Neural cell (in vitro differentiated cells): ENCODE data around the gene PPAT. TPM values are rescaled to one million over a fixed set of nuclear protein-coding genes. Genes with fewer than 3 reads are reported as not detected.

ENCODE experiments used
- H2AFZ ChIP-seq: fragments of 200-600, 300-800 bp; sonication (generic), shearing (Covaris generic); 2 replicates; pipeline ENCODE4 v1.6.0; 2014; ENCODE audit warnings: low read depth, mild to moderate bottlenecking, antibody characterized with exemption, low read length, moderate library complexity
- H3F3A ChIP-seq: fragments of 200-600 bp; shearing (Covaris generic); 2 replicates; pipeline ENCODE4 v1.6.1; 2016; ENCODE audit warnings: mild to moderate bottlenecking, moderate library complexity, mixed read lengths, antibody characterized with exemption, low read length; ENCODE audit not compliant: insufficient read depth, poor library complexity, severe bottlenecking
- H3K27ac ChIP-seq: fragments of 200-600, 300-800 bp; sonication (generic), shearing (Covaris generic); 2 replicates; pipeline ENCODE4 v1.5.1; 2014; ENCODE audit warnings: mild to moderate bottlenecking, low read length, moderate library complexity
- H3K27me3 ChIP-seq: fragments of 300-800, 200-600 bp; sonication (generic), shearing (Covaris generic); 2 replicates; pipeline ENCODE4 v1.6.0; 2014; ENCODE audit warnings: mild to moderate bottlenecking, low read depth, low read length, moderate library complexity; ENCODE audit not compliant: insufficient read depth
- H3K36me3 ChIP-seq: fragments of 300-800, 200-600 bp; sonication (generic), shearing (Covaris generic); 2 replicates; pipeline ENCODE4 v1.5.1; 2014; ENCODE audit warnings: mild to moderate bottlenecking, antibody characterized with exemption, low read length, moderate library complexity; ENCODE audit not compliant: insufficient read depth
- H3K4me2 ChIP-seq: fragments of 300-800, 200-600 bp; sonication (generic), shearing (Covaris generic); 2 replicates; pipeline ENCODE4 v1.6.0; 2014; ENCODE audit warnings: mild to moderate bottlenecking, low read length
- H3K4me3 ChIP-seq: fragments of 300-800, 200-600 bp; sonication (generic), shearing (Covaris generic); 2 replicates; pipeline ENCODE4 v1.5.1; 2014; ENCODE audit warnings: mild to moderate bottlenecking, low read length, moderate library complexity
- H3K79me2 ChIP-seq: fragments of 200-600 bp; shearing (Covaris generic); replicated peaks from 2 replicates; pipeline ENCODE4 v1.6.0; 2014; ENCODE audit warnings: mild to moderate bottlenecking, low read length, moderate library complexity; ENCODE audit not compliant: insufficient read depth
- H3K9ac ChIP-seq: fragments of 300-800, 200-600 bp; sonication (generic), shearing (Covaris generic); 2 replicates; pipeline ENCODE4 v1.6.1; 2016; ENCODE audit warnings: mild to moderate bottlenecking, low read length, mixed read lengths
- H3K9me2 ChIP-seq: fragments of 200-600 bp; shearing (Covaris generic); 2 replicates; pipeline ENCODE4 v1.6.1; 2016; ENCODE audit warnings: mild to moderate bottlenecking, low read length, mixed read lengths; ENCODE audit not compliant: insufficient read depth
- H3K9me3 ChIP-seq: fragments of 200-600, 300-800 bp; sonication (generic), shearing (Covaris generic); 2 replicates; pipeline ENCODE4 v1.6.1; 2016; ENCODE audit warnings: mild to moderate bottlenecking, mixed run types, low read length, moderate library complexity, mixed read lengths
- H4K20me1 ChIP-seq: fragments of 200-600 bp; shearing (Covaris generic); 2 replicates; pipeline ENCODE4 v1.6.1; 2016; ENCODE audit warnings: mild to moderate bottlenecking, mixed run types; ENCODE audit not compliant: insufficient read depth
- CTCF ChIP-seq: fragments of 450-650 bp; IDR thresholded peaks from 2 replicates; pipeline ENCODE4 v1.5.1; 2014; ENCODE audit warnings: antibody characterized with exemption, mild to moderate bottlenecking, moderate library complexity; ENCODE audit not compliant: poor library complexity, severe bottlenecking
- EP300 ChIP-seq: fragments of 450-650 bp; conservative IDR thresholded peaks from 2 replicates; pipeline ENCODE4 v1.6.1; 2014; ENCODE audit warnings: antibody characterized with exemption, mild to moderate bottlenecking, moderate library complexity; ENCODE audit not compliant: poor library complexity, severe bottlenecking
- EZH2 ChIP-seq: fragments of 200-600, 300-800 bp; shearing (Covaris generic), sonication (generic); IDR thresholded peaks from 2 replicates; pipeline ENCODE4 v1.6.1; 2014; ENCODE audit warnings: antibody characterized with exemption, low read length, borderline replicate concordance, mild to moderate bottlenecking; ENCODE audit not compliant: insufficient read depth, poor library complexity, severe bottlenecking
- MXI1 ChIP-seq: fragments of 450-650 bp; conservative IDR thresholded peaks from 2 replicates; pipeline ENCODE4 v1.6.1; 2014; ENCODE audit warnings: antibody characterized with exemption, mild to moderate bottlenecking; ENCODE audit not compliant: poor library complexity, severe bottlenecking
- POLR2AphosphoS5 ChIP-seq: IDR thresholded peaks from 2 replicates; pipeline ENCODE4 v1.6.1; 2012
- RAD21 ChIP-seq: fragments of 450-650 bp; conservative IDR thresholded peaks from 2 replicates; pipeline ENCODE4 v1.6.1; 2014; ENCODE audit warnings: antibody characterized with exemption, mild to moderate bottlenecking, moderate library complexity
- REST ChIP-seq: IDR thresholded peaks from 2 replicates; pipeline ENCODE4 v1.6.1; 2012; ENCODE audit warnings: borderline replicate concordance
- SMC3 ChIP-seq: fragments of 450-650 bp; conservative IDR thresholded peaks from 2 replicates; pipeline ENCODE4 v1.6.1; 2014; ENCODE audit warnings: antibody characterized with exemption, mild to moderate bottlenecking, moderate library complexity; ENCODE audit not compliant: poor library complexity
- TAF1 ChIP-seq: IDR thresholded peaks from 2 replicates; pipeline ENCODE4 v1.6.1; 2012; ENCODE audit warnings: low read depth
- polyA plus RNA-seq: library from polyadenylated mRNA; depleted of rRNA; stranded (reverse); fragments of >200 nt; gene quantifications from 2 replicates; pipeline ENCODE4 v1.2.3, GENCODE V29; 2014

The PPAT gene
- polyA plus RNA-seq, 1 donor from 2014 or later: 22.5 TPM

- no peak overlapping the region for H3K9ac ChIP-seq
- H3F3A ChIP-seq: no peaks in the 10 kb centered on the region
- no peak overlapping the region for H3K4me2 ChIP-seq
- TF ChIP-seq REST (no peak), TAF1 (no peak), MXI1 (no peak), CTCF (no peak), SMC3 (no peak), RAD21 (no peak), POLR2AphosphoS5 (no peak), EP300 (no peak), EZH2 (no peak)
- no peak overlapping the region for H3K4me3 ChIP-seq
- no peaks in the 10 kb centered on the region for H3K36me3 ChIP-seq
- no peaks in the 10 kb centered on the region for H3K9me2 ChIP-seq
- no peaks in the 10 kb centered on the region for H3K27me3 ChIP-seq
- no peak overlapping the region for H2AFZ ChIP-seq
- no peaks in the 10 kb centered on the region for H3K9me3 ChIP-seq
- H4K20me1 ChIP-seq: no peaks in the 10 kb centered on the region
- no peaks in the 10 kb centered on the region for H3K79me2 ChIP-seq
- H3K27ac ChIP-seq: no peak overlapping the region
Observed at GRCh38 chr4:56400560-56400959, 34.9 kb downstream of the PPAT start.

- peaks cover 17% of the 10 kb centered on the region for H3K79me2 ChIP-seq
- no peaks in the 10 kb centered on the region for H3K9me2 ChIP-seq
- H3K4me3 ChIP-seq: no peak overlapping the region
- H3K9me3 ChIP-seq: no peaks in the 10 kb centered on the region
- H3K4me2 ChIP-seq: no peak overlapping the region
- H2AFZ ChIP-seq: no peak overlapping the region
- H3K27ac ChIP-seq: no peak overlapping the region
- no peak overlapping the region for H3K9ac ChIP-seq
- TF ChIP-seq RAD21 (no peak), REST (no peak), POLR2AphosphoS5 (no peak), CTCF (no peak), TAF1 (no peak), SMC3 (no peak), EP300 (no peak), MXI1 (no peak), EZH2 (no peak)
- no peaks in the 10 kb centered on the region for H3K36me3 ChIP-seq
- no peaks in the 10 kb centered on the region for H4K20me1 ChIP-seq
- peaks cover 3% of the 10 kb centered on the region for H3F3A ChIP-seq
- no peaks in the 10 kb centered on the region for H3K27me3 ChIP-seq
Observed at GRCh38 chr4:56391270-56391669, 44.1 kb downstream of the PPAT start.
